Erythroblast (primary cell): ENCODE data around the gene UBE2E2.

ENCODE experiments used
- GATA1 ChIP-seq: IDR thresholded peaks from 2 replicates; pipeline ENCODE4 v1.6.1; 2011; ENCODE audit warnings: low read depth, mild to moderate bottlenecking, control low read depth, low read length, moderate library complexity
- POLR2A ChIP-seq: IDR thresholded peaks from 2 replicates; pipeline ENCODE4 v1.6.1; 2011; ENCODE audit warnings: mild to moderate bottlenecking, low read length

- TF ChIP-seq POLR2A (no peak), GATA1 (no peak)
Observed at GRCh38 chr3:23263796-23264195, 60.7 kb downstream of the UBE2E2 start.
